Measurements from ENCODE around the gene F10.
"Not testable (repeated sequence)": the region's sequence is repeated elsewhere in the genome, so short reads cannot be mapped to it uniquely, and the experiment has no call there.

The F10 gene

DNA sequence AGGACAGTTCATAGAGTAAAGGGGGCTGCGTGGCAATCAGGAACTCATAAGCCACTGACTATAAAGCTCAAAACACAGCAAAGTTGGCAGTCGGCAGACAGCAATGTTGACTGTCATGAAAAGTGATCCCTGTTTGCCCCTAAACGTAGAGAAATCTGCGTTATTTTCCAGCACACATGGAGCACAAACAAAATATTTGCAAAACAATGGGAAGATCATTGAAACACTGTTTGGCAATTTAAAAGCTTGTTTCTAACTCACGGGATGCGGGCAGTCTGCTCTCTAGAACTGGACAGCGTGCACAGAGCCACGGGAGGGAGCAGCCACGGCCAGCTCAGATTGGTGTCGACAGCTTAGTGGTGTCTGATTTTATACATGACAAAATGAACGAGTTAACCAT is 23.5 kb upstream of the F10 start:
- no peak for TF ChIP-seq GATA1 (IDR thresholded peaks at IDR 0.05; ENCODE audit: low read depth, low read length)
- no peak for TF ChIP-seq POLR2A (IDR thresholded peaks at IDR 0.05; ENCODE audit: low read length)
- DNase-seq: no peak

DNA sequence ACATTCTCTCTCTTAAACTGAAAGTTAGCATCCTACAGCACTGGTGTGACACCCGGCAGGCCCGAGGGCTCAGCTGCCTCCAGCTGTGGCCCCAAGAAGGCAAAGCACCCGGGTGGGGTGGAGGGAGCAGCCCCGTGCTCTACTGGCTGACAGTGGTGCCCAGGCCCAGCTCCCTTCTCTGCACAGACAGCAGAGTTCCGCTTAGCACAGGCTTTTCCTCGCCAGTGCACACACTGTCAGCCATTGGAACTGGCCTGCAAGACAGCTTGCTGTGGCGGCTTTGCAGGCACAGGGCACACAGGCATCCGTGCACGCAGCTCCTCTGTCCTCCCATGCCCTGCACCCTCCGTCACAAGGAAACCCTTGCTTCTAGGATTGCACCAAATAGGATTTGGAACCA is 20.3 kb upstream of the F10 start:
- DNase-seq: not testable (repeated sequence)

DNA sequence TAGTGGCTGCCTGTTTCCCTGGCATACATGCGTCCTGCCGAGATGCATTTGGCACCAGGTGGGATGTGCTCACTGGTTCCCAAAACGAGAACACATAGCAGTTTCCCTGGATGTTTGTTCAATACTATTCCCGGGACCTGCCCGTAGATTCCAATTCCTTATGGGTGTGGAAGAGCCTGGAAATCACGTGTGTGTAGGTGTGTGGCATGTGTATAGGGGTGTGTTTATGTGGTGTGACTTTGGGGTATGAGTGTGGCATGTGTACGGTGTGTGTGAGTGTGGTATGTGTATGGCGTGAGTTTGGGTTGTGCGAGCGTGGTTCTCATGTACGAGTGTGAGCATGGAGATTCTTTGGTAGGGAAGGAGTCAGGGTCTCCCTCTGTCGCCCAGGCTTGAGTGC is 19.9 kb upstream of the F10 start:
- DNase-seq: no peak
- TF ChIP-seq GATA1 (IDR thresholded peaks at IDR 0.05; ENCODE audit: low read depth, low read length) (no peak), POLR2A (IDR thresholded peaks at IDR 0.05; ENCODE audit: low read length) (no peak)

DNA sequence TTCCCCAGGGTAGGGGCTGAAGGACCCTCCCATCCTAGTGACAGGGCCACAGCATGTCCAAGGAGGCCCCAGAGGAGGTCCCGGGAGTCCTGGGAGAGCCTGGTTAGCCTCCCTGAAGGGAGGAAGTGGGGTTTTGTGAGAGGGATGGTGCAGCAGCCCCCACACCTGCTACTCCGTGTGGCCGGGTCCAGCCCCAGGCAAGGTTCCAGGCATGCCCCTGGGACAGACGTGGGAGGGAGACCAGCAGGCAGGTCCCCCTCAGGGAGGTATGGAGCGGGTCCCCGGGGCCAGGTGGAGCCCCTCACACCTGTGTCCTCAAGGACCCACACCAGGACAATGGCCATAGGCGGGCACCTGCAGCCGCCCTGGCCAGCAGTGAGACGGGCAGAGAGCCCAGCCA is 19.0 kb upstream of the F10 start:
- DNase-seq: no peak
- TF ChIP-seq GATA1 (IDR thresholded peaks at IDR 0.05; ENCODE audit: low read depth, low read length) (no peak), POLR2A (IDR thresholded peaks at IDR 0.05; ENCODE audit: low read length) (no peak)

DNA sequence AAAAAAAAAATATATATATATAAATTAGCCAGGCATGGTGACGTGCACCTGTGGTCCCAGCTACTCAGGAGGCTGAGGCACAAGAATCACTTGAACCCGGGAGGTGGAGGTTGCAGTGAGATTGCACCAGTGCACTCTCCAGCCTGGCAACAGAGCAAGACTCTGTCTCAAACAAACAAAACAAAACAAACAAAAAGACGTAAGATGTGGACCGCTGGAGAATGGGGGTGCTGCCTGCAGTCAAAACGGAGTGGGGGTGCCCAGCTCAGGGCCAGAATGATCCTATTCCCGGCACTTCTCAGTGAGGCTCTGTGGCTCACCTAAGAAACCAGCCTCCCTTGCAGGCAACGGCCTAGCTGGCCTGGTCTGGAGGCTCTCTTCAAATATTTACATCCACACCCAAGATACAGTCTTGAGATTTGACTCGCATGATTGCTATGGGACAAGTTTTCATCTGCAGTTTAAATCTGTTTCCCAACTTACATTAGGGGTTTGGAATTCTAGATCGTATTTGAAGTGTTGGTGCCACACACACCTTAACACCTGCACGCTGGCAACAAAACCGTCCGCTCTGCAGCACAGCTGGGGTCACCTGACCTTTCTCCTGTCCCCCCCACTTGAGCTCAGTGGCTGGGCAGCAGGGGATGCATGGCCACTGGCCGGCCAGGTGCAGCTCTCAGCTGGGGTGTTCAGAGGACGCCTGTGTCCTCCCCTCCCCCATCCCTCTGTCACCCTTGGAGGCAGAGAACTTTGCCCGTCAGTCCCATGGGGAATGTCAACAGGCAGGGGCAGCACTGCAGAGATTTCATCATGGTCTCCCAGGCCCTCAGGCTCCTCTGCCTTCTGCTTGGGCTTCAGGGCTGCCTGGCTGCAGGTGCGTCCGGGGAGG is 17.3 kb upstream of the F10 start, which contains the start of gene F7:
F7 (plus strand) TSS at position 760 of the 889 bp plus-strand sequence; CDS start at position 811, 51 bp downstream.
- DNase-seq: no peak
- TF ChIP-seq GATA1 (IDR thresholded peaks at IDR 0.05; ENCODE audit: low read depth, low read length) (no peak), POLR2A (IDR thresholded peaks at IDR 0.05; ENCODE audit: low read length) (no peak)

DNA sequence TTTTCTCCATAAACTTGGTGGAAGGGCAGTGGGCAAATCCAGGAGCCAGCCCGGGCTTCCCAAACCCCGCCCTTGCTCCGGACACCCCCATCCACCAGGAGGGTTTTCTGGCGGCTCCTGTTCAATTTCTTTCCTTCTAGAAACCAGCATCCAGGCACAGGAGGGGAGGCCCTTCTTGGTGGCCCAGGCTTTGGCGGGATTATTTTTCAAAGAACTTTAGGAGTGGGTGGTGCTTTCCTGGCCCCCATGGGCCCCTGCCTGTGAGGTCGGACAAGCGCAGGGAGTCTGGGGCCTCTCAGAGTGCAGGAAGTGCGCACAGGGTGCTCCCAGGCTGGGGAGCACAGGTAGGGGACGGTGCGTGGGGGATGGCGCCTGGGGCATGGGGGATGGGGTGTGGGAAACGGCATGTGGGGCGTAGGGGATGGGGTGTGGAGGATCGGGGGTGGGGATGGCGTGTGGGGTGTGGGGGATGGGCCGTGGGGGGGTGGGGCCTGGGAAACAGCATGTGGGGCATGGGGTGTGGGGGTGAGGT is 16.6 kb upstream of the F10 start:
- DNase-seq: no peak
- TF ChIP-seq GATA1 (IDR thresholded peaks at IDR 0.05; ENCODE audit: low read depth, low read length): no peak
- TF ChIP-seq POLR2A (IDR thresholded peaks at IDR 0.05; ENCODE audit: low read length): no peak

DNA sequence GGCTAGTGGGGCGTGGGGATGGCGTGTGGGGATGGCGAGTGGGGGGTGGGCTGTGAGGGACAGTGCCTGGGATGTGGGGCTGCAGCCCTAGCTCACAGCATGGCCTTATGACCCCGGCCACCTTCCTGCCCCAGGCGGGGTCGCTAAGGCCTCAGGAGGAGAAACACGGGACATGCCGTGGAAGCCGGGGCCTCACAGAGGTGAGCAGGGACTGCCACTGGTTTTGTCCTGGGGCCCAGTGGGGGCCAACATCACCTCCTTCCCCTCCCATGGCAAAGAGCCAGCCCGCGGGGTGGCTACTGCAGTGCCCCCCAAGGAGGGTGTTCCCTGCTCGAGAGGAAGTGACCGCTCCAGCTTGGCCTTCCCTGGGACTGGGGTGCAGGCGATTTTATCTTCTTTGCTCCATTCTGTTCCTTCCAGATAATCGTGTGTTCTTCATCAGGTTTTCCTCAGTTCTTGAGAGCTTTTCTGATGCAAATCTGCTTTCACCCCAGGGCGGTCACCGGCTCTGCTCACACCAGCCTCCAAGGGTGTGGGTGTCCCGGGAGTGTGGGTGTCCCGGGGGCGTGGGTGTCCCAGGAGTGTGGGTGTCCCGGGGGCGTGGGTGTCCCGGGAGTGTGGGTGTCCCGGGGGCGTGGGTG is 15.8 kb upstream of the F10 start:
- TF ChIP-seq POLR2A (IDR thresholded peaks at IDR 0.05; ENCODE audit: low read length): no peak
- TF ChIP-seq GATA1 (IDR thresholded peaks at IDR 0.05; ENCODE audit: low read depth, low read length): no peak
- DNase-seq: no peak

DNA sequence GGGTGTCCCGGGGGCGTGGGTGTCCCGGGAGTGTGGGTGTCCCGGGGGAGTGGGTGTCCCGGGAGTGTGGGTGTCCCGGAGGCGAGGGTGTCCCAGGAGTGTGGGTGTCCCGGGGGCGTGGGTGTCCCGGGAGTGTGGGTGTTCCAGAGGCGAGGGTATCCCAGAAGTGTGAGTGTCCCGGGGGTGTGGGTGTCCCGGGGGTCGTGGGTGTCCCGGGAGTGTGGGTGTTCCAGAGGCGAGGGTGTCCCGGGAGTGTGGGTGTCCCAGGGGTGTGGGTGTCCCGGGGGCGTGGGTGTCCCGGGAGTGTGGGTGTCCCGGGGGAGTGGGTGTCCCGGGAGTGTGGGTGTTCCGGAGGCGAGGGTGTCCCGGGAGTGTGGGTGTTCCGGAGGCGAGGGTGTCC is 14.1 kb upstream of the F10 start:
- DNase-seq: not testable (repeated sequence)

DNA sequence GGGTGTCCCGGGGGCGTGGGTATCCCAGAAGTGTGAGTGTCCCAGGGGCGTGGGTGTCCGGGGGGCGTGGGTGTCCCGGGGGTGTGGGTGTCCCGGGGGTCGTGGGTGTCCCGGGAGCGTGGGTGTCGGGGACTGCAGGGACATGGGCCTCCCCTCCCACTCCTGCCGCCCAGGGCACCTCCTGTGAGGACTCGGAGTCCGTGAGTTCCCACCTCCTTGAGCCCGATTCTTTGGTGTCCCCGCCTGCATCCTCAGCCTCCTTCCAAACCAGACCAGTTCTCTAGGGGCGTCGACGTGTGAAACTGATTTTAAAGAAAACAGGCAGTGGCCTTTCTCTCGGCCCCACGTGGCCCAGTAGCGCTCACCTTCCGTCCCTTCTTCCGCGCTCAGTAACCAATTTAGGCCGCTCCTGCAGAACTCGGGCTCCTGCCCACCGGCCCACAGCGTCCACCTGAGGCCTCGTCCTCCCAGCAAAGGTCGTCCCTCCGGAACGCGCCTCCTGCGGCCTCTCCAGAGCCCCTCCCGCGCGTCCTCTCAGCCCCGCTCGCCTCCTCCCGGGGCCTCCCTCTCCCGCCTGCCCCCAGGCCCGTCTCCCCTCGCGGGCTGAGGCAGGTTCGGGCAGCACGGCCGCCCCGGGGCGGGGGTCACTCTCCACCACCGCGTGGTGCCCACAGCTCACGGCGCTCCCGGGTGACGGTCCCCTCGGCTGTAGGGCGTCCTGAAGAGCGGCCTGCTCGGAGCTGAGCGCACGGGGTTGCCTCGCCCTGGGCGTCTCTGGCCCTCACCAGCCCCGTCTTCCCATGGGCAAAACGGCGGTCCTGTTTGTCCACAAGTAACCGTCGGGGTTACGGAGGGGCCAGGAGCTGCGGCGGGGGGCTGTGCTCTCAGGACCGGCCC is 13.2 kb upstream of the F10 start:
- no peak for TF ChIP-seq GATA1 (IDR thresholded peaks at IDR 0.05; ENCODE audit: low read depth, low read length)
- TF ChIP-seq POLR2A (IDR thresholded peaks at IDR 0.05; ENCODE audit: low read length): no peak
- no peak for DNase-seq

DNA sequence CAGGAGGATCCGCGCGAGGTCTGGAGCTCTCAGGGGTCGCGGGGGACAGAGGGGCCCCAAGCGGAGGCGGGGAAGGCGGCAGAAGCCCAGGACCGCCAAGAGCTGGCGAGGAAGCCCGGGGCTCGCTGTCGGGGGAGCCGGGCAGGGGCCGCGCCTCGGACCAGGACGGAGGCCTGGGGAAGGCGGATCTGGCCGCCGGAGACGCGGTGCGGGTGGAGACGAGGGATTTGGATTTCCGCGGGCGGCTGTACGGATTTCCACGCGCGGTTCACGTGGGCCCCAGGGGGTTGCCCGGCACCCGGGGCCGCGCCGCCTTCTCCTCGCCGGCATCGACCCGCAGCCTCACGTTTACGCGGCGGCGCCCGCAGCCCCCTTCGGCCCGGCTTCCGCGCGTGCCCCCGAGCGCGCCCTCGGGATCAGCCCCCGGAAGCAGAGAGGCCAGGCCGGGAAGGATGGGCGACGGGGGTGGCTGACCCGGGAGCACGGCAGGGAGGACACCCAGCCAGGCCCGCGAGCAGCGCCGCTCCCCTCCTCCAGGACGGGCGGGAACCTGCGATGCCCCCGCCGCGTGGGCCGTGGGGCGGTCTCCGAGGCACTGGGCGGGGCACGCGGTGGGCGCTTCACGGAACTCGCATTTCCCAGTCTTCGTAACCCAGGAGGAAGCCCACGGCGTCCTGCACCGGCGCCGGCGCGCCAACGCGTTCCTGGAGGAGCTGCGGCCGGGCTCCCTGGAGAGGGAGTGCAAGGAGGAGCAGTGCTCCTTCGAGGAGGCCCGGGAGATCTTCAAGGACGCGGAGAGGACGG is 12.3 kb upstream of the F10 start:
- no peak for DNase-seq
- TF ChIP-seq POLR2A (IDR thresholded peaks at IDR 0.05; ENCODE audit: low read length): no peak
- TF ChIP-seq GATA1 (IDR thresholded peaks at IDR 0.05; ENCODE audit: low read depth, low read length): no peak

DNA sequence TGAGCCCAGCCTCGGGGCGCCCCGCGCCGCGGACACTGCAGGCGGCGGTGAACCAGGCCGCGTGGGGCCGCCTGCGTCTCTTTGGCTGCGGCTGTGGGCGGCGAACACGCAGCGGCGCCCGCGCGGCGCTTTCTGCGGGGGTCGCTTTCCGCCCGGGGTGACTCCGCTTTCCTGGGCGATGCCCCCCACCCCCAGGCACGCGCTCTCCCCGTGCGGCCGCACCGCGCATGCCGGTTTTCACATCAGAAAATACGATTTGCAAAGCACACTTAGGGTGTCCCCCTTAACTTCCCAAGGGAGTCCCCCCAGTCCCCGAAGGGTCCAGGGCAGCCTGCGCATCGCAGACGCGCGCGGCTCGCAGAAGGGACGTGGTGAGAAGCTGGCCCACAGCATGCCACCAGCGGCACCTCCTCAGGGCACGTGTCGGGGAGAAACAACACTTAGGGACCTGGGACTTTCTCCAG is 11.7 kb upstream of the F10 start:
- no peak for DNase-seq
- TF ChIP-seq POLR2A (IDR thresholded peaks at IDR 0.05; ENCODE audit: low read length) (no peak), GATA1 (IDR thresholded peaks at IDR 0.05; ENCODE audit: low read depth, low read length) (no peak)

DNA sequence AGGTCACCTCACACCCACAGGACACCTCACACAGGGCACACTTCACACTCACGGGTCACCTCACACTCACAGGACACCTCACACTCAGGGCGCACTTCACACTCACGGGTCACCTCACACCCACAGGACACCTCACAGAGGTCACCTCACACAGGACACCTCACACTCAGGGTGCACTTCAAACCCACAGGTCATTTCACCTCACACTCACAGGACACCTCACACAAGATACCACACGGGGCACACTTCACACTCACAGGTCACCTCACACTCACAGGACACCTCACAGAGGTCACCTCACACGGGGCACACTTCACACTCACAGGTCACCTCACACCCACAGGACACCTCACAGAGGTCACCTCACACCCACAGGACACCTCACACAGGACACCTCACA is 10.8 kb upstream of the F10 start:
- DNase-seq: not testable (repeated sequence)

DNA sequence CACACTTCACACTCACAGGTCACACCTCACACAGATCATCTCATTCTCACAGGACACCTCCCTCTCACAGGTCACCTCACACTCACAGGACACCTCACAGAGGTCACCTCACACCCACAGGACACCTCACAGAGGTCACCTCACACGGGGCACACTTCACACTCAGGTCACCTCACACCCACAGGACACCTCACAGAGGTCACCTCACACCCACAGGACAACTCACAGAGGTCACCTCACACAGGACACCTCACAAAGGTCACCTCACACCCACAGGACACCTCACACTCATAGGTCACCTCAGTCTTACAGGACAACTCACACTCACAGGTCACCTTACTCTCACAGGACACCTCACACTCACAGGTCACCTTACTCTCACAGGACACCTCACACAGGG is 10.1 kb upstream of the F10 start:
- not testable (repeated sequence) for DNase-seq
